Gastrocnemius medialis (tissue), 4 donors: ENCODE results near the gene CPLANE1. TPM values are rescaled to one million over a fixed set of nuclear protein-coding genes. Genes with fewer than 3 reads are reported as not detected.

Source experiments
- ATAC-seq, 2 donors: fragments of 150-250 bp; one replicate each; pipeline ENCODE4 v1.9.1; 2016
- DNase-seq, 2 donors: peaks; one replicate each; pipeline ENCODE4 v3.0.0-alpha.2; 2019
- H3K27ac ChIP-seq, 4 donors: fragments of 200-600 bp; sonication (generic); 1 replicate in 1 of 4; 2 replicates in 3 of 4; pipeline ENCODE4 v1.5.1; 2016 to 2018; ENCODE audit warnings: mild to moderate bottlenecking in 2 of 4, moderate library complexity in 1 of 4
- H3K27me3 ChIP-seq, 3 donors: fragments of 200-600 bp; sonication (generic) in 2 of 3; 1 replicate in 1 of 3; 2 replicates in 2 of 3; pipeline versions ENCODE4 v1.5.1 to v1.6.0; 2016 to 2019; ENCODE audit warnings: mild to moderate bottlenecking in 1 of 3, moderate library complexity in 1 of 3
- H3K36me3 ChIP-seq, 2 donors: fragments of 200-600 bp; sonication (generic) in 1 of 2; one replicate each; pipeline ENCODE4 v1.5.1; 2017 to 2018
- H3K4me1 ChIP-seq, 2 donors: fragments of 200-600 bp; sonication (generic) in 1 of 2; one replicate each; pipeline ENCODE4 v1.5.1; 2016 to 2017; ENCODE audit warnings: mild to moderate bottlenecking in 2 of 2
- H3K4me3 ChIP-seq, 4 donors: fragments of 200-600 bp; sonication (generic) in 3 of 4; 1 replicate in 1 of 4; 2 replicates in 3 of 4; pipeline ENCODE4 v1.5.1; 2016 to 2019; ENCODE audit warnings: mild to moderate bottlenecking in 2 of 4
- H3K9me3 ChIP-seq, 3 donors: fragments of 200-600 bp; sonication (generic) in 2 of 3; 1 replicate in 1 of 3; 2 replicates in 2 of 3; pipeline ENCODE4 v1.5.1; 2016 to 2019
- POLR2A ChIP-seq, 2 donors: fragments of 450-650 bp; IDR thresholded peaks; one replicate each; pipeline ENCODE4 v1.6.1; 2017; ENCODE audit warnings: antibody characterized with exemption in 2 of 2, mild to moderate bottlenecking in 2 of 2, moderate library complexity in 2 of 2
- in situ Hi-C, 4 donors: fragments of 200-750 bp; cut with MboI; loops; one replicate each; pipeline versions ENCODE4 v1.15.0 to v1.8.0; 2017; ENCODE audit warnings: low sequenced_read_pairs in 4 of 4
- intact Hi-C: fragments of 100-400 bp; cut with DNase I; formaldehyde crosslinking; loops from one replicate; pipeline ENCODE4 v1.15.1; 2023; ENCODE audit warnings: low total_unique reads
- total RNA-seq, 4 donors: library from RNA; depleted of rRNA; stranded (reverse); fragments of >200 nt; gene quantifications; one replicate each; pipeline versions ENCODE4 v1.1.0 to v1.2.3, GENCODE V29; 2016
- TF ChIP-seq, protein P1 (sequence below), 5 experiments: fragments of 450-650 bp in 3 of 5; fragments of 200-600 bp in 2 of 5; sonication (generic) in 2 of 5; IDR thresholded peaks in 4 of 5; conservative IDR thresholded peaks in 1 of 5; 1 replicate in 4 of 5; 2 replicates in 1 of 5; pipeline ENCODE4 v1.5.1; 2016 to 2019; ENCODE audit warnings: antibody characterized with exemption in 5 of 5, mild to moderate bottlenecking in 3 of 5, moderate library complexity in 3 of 5

CPLANE1 gene
- total RNA-seq, 4 donors from 2014 or later = 5.3 to 12.5 (median 8.1) TPM

DNA sequence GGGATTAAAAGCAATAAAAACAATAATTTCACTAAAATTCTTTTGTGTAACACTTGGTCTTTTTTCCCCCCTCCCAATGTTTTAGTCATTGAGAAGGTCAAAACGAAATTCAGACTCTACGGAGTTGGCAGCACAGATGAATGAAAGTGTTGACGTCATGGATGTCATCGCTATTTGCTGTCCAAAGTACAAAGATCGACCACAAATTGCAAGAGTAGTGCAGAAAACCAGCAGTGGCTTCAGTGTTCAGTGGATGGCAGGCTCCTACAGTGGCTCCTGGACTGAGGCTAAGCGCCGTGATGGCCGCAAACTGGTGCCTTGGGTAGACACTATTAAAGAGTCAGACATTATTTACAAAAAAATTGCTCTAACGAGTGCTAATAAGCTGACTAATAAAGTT lies 184.7 kb downstream of the CPLANE1 start:
- ATAC-seq = no peak
- in situ Hi-C loops = no loop called here
- Histone ChIP-seq H3K9me3 (no peaks in the 10 kb centered on the region), H3K27ac (no peak overlapping the region), H3K4me3 (no peak overlapping the region), H3K4me1 (no peaks in the 10 kb centered on the region), H3K36me3 (peaks cover 0 to 64% of the 10 kb centered on the region in 2 donors), H3K27me3 (no peaks in the 10 kb centered on the region)
- intact Hi-C loops = no loop called here
- no peak for DNase-seq
- TF ChIP-seq, protein P1, sequence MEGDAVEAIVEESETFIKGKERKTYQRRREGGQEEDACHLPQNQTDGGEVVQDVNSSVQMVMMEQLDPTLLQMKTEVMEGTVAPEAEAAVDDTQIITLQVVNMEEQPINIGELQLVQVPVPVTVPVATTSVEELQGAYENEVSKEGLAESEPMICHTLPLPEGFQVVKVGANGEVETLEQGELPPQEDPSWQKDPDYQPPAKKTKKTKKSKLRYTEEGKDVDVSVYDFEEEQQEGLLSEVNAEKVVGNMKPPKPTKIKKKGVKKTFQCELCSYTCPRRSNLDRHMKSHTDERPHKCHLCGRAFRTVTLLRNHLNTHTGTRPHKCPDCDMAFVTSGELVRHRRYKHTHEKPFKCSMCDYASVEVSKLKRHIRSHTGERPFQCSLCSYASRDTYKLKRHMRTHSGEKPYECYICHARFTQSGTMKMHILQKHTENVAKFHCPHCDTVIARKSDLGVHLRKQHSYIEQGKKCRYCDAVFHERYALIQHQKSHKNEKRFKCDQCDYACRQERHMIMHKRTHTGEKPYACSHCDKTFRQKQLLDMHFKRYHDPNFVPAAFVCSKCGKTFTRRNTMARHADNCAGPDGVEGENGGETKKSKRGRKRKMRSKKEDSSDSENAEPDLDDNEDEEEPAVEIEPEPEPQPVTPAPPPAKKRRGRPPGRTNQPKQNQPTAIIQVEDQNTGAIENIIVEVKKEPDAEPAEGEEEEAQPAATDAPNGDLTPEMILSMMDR (IDR thresholded peaks at IDR 0.05 in 4 of 5, conservative IDR thresholded peaks at IDR 0.05 in 1 of 5) = no peak
- no peak for TF ChIP-seq POLR2A (IDR thresholded peaks at IDR 0.05)

GRCh38 chr5:37063739-37064138 lies 185.4 kb downstream of the CPLANE1 start:
- Histone ChIP-seq H3K36me3 (peaks cover 0 to 71% of the 10 kb centered on the region in 2 donors), H3K9me3 (no peaks in the 10 kb centered on the region)
- in situ Hi-C loops = no loop called here

GRCh38 chr5:37060030-37060429 lies 189.1 kb downstream of the CPLANE1 start:
- Histone ChIP-seq H3K27ac (no peak overlapping the region), H3K9me3 (no peaks in the 10 kb centered on the region), H3K4me3 (no peak overlapping the region), H3K27me3 (no peaks in the 10 kb centered on the region), H3K4me1 (no peaks in the 10 kb centered on the region), H3K36me3 (peaks cover 0 to 83% of the 10 kb centered on the region in 2 donors)
- no peak for ATAC-seq
- intact Hi-C loops (no loop called here), in situ Hi-C loops (no loop called here)
- DNase-seq = no peak
- no peak for TF ChIP-seq POLR2A (IDR thresholded peaks at IDR 0.05)
- TF ChIP-seq, protein P1 (IDR thresholded peaks at IDR 0.05 in 4 of 5, conservative IDR thresholded peaks at IDR 0.05 in 1 of 5) = no peak

More at GRCh38 chr5:37063739-37064138, 185.4 kb downstream of the CPLANE1 start:
- intact Hi-C loops = no loop called here
- H3K4me1 ChIP-seq = no peaks in the 10 kb centered on the region
- H3K27ac ChIP-seq = no peak overlapping the region
- TF ChIP-seq, protein P1 (IDR thresholded peaks at IDR 0.05 in 4 of 5, conservative IDR thresholded peaks at IDR 0.05 in 1 of 5) = no peak
- TF ChIP-seq POLR2A (IDR thresholded peaks at IDR 0.05) = no peak
- ATAC-seq = no peak
- H3K4me3 ChIP-seq = no peak overlapping the region
- no peaks in the 10 kb centered on the region for H3K27me3 ChIP-seq
- no peak for DNase-seq

DNA sequence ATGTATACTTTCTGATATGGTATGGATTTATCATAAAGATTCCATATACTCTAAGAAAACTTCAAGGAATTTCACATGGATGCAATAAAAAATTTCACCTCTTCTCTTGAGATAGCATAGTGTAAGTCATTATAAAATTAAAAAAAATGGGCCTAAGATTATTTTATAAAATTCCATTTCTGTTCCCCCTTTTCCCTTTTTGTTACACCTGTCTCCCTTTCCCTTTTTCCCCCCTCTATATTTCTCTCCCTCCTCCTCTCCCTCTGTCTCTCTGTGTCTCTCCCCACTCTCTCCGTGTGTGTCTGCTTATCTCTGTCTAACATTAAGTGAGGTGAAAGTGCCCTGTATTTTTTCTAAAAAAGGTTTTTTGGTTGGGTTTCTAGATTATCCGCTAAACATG lies 192.4 kb downstream of the CPLANE1 start:
- H3K9me3 ChIP-seq = no peaks in the 10 kb centered on the region
- DNase-seq = no peak
- ATAC-seq = no peak
- TF ChIP-seq, protein P1 (IDR thresholded peaks at IDR 0.05 in 4 of 5, conservative IDR thresholded peaks at IDR 0.05 in 1 of 5) = no peak
- no peak for TF ChIP-seq POLR2A (IDR thresholded peaks at IDR 0.05)
- in situ Hi-C loops (no loop called here), intact Hi-C loops (no loop called here)
- H3K27ac ChIP-seq = no peak overlapping the region
- no peaks in the 10 kb centered on the region for H3K27me3 ChIP-seq
- H3K36me3 ChIP-seq = peaks cover 8 to 72% of the 10 kb centered on the region in 2 donors
- no peak overlapping the region for H3K4me3 ChIP-seq
- H3K4me1 ChIP-seq = no peaks in the 10 kb centered on the region

Other genes with a start within 250 kb of the CPLANE1 start
- 10 to 100 TPM; 10.3 to 11.4 (median 10.5) TPM for gene NUP155, start 121.7 kb upstream of the CPLANE1 start, total RNA-seq
- 10 to 100 TPM; 15.9 to 24.8 (median 21.5) TPM for gene WDR70, start 129.9 kb upstream of the CPLANE1 start, total RNA-seq